ENCODE measurements around the gene TAS2R39. TPM values are rescaled to one million over a fixed set of nuclear protein-coding genes. Genes with fewer than 3 reads are reported as not detected.

The TAS2R39 gene
- total and polyA plus RNA-seq, 12 donors = not detected

GRCh38 chr7:143217806-143218205, 34.6 kb downstream of the TAS2R39 start:
- Histone ChIP-seq H3K9me3 (replicated peaks in 1 of 3) (no peaks in the 10 kb centered on the region), H3K36me3 (replicated peaks in 1 of 2) (no peaks in the 10 kb centered on the region), H3K27me3 (no peaks in the 10 kb centered on the region), H3K4me1 (replicated peaks in 1 of 2) (no peaks in the 10 kb centered on the region), H3K27ac (no peak overlapping the region), H3K4me3 (no peak overlapping the region)
- 61 to 78% (median 74%) methylated on average over 2 of the region's 2 CpGs for WGBS, 4 donors
- intact Hi-C loops (cut with DNase I) = loop anchor here (5.0 to 10.0 kb wide), 2 partner anchors 211 to 343 kb away; no protein-coding TSS in a partner anchor
- DNase-seq = no peak
- TF ChIP-seq POLR2A (IDR thresholded peaks at IDR 0.05) = no peak
- TF ChIP-seq, protein P1, sequence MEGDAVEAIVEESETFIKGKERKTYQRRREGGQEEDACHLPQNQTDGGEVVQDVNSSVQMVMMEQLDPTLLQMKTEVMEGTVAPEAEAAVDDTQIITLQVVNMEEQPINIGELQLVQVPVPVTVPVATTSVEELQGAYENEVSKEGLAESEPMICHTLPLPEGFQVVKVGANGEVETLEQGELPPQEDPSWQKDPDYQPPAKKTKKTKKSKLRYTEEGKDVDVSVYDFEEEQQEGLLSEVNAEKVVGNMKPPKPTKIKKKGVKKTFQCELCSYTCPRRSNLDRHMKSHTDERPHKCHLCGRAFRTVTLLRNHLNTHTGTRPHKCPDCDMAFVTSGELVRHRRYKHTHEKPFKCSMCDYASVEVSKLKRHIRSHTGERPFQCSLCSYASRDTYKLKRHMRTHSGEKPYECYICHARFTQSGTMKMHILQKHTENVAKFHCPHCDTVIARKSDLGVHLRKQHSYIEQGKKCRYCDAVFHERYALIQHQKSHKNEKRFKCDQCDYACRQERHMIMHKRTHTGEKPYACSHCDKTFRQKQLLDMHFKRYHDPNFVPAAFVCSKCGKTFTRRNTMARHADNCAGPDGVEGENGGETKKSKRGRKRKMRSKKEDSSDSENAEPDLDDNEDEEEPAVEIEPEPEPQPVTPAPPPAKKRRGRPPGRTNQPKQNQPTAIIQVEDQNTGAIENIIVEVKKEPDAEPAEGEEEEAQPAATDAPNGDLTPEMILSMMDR (IDR thresholded peaks at IDR 0.05) = no peak

DNA sequence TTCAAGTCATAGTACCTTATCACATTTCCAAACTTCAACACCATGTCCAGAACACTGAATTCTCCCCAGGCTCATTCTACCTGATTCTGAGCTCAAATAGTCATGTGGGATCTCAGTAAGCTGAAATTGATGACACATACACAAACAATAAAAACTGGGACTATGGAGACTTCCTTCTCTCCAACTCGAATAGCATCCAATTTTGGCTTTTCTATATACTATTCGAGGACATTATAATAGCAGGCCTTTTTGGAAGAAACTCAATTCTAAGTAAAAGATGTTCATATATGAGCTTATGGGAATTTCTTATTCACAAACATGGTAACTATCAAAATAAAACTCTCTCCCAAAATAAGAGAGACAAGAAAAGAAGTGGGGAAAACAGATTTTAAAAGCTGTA, 38.1 kb downstream of the TAS2R39 start:
- TF ChIP-seq, protein P1 (IDR thresholded peaks at IDR 0.05) = no peak
- no peak for TF ChIP-seq POLR2A (IDR thresholded peaks at IDR 0.05)
- H3K27me3 ChIP-seq = no peaks in the 10 kb centered on the region
- no peak for DNase-seq
- no peak overlapping the region for H3K4me3 ChIP-seq
- H3K4me1 ChIP-seq (replicated peaks in 1 of 2) = no peaks in the 10 kb centered on the region
- WGBS, 4 donors = 66 to 75% (median 68%) methylated on average over 2 of the region's 2 CpGs
- H3K27ac ChIP-seq = no peak overlapping the region
- intact Hi-C loops (cut with DNase I) = no loop called here
- no peaks in the 10 kb centered on the region for H3K9me3 ChIP-seq (replicated peaks in 1 of 3)
- no peaks in the 10 kb centered on the region for H3K36me3 ChIP-seq (replicated peaks in 1 of 2)

- WGBS, 4 donors = 61 to 74% (median 65%) methylated on average over 3 of the region's 3 CpGs
- DNase-seq = no peak
- peak within 1 kb of the TSS in 2 of 5 donors; percentile 2 to 36 for H3K27ac ChIP-seq
- H3K4me1 ChIP-seq (replicated peaks in 1 of 2) = no peaks in the 10 kb centered on the region
- H3K9me3 ChIP-seq (replicated peaks in 1 of 3) = no peaks in the 10 kb centered on the region
- TF ChIP-seq, protein P1 (IDR thresholded peaks at IDR 0.05) = no peak
- TF ChIP-seq POLR2A (IDR thresholded peaks at IDR 0.05) = no peak
- H3K36me3 ChIP-seq (replicated peaks in 1 of 2) = no peaks in the 10 kb centered on the region
- H3K4me3 ChIP-seq = no peak within 1 kb of the TSS
- intact Hi-C loops (cut with DNase I) = no loop called here
- H3K27me3 ChIP-seq = no peaks in the 10 kb centered on the region
Observed at GRCh38 chr7:143221737-143222136, 38.5 kb downstream of the TAS2R39 start, which contains the start of gene TAS2R40. Gene TAS2R40, plus strand, starts transcription at chr7:143222037. Its CDS starts 42 bp downstream, at chr7:143222079.

DNA sequence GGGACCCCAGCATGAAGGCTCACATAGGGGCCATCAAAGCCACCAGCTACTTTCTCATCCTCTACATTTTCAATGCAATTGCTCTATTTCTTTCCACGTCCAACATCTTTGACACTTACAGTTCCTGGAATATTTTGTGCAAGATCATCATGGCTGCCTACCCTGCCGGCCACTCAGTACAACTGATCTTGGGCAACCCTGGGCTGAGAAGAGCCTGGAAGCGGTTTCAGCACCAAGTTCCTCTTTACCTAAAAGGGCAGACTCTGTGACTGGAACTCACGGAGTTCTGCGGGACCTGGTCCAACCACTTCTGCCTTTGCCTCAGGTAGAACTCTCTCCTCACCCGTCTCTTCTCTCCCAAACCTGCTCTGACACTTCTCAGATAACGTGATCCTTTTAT, 39.6 kb downstream of the TAS2R39 start:
- Histone ChIP-seq H3K27ac (peak overlapping the region in 2 of 5 donors; percentile 2 to 36), H3K4me3 (no peak overlapping the region), H3K36me3 (replicated peaks in 1 of 2) (no peaks in the 10 kb centered on the region), H3K27me3 (no peaks in the 10 kb centered on the region), H3K4me1 (replicated peaks in 1 of 2) (peaks cover 0 to 5% of the 10 kb centered on the region in 2 donors), H3K9me3 (replicated peaks in 1 of 3) (no peaks in the 10 kb centered on the region)
- DNase-seq = peak in 5 of 7 donors; percentile 32 to 65 (median 41)
- intact Hi-C loops (cut with DNase I) = no loop called here
- 66 to 80% (median 74%) methylated on average over 6 to 7 of the region's 7 CpGs for WGBS, 4 donors
- TF ChIP-seq, protein P1 (IDR thresholded peaks at IDR 0.05) = no peak
- no peak for TF ChIP-seq POLR2A (IDR thresholded peaks at IDR 0.05)

Measured in adrenal gland (tissue), 12 donors.